Ovary (tissue), 3 donors: ENCODE measurements around the gene CXCR4.

Experiments used
- POLR2A ChIP-seq: fragments of 450-650 bp; IDR thresholded peaks from one replicate; pipeline ENCODE4 v1.6.1; 2017; ENCODE audit warnings: antibody characterized with exemption, mild to moderate bottlenecking, moderate library complexity
- TF ChIP-seq, protein P1 (sequence below), 3 donors: fragments of 450-650 bp in 2 of 3; fragments of 200-600 bp in 1 of 3; IDR thresholded peaks; one replicate each; pipeline versions ENCODE4 v1.5.1 to v1.8.0; 2016 to 2022; ENCODE audit warnings: antibody characterized with exemption in 3 of 3, mild to moderate bottlenecking in 1 of 3
- donor health status: DM: no; HTN: no; CAD: no.

DNA sequence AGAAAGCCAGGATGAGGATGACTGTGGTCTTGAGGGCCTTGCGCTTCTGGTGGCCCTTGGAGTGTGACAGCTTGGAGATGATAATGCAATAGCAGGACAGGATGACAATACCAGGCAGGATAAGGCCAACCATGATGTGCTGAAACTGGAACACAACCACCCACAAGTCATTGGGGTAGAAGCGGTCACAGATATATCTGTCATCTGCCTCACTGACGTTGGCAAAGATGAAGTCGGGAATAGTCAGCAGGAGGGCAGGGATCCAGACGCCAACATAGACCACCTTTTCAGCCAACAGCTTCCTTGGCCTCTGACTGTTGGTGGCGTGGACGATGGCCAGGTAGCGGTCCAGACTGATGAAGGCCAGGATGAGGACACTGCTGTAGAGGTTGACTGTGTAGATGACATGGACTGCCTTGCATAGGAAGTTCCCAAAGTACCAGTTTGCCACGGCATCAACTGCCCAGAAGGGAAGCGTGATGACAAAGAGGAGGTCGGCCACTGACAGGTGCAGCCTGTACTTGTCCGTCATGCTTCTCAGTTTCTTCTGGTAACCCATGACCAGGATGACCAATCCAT is 2.7 kb downstream of the CXCR4 start:
- TF ChIP-seq, protein P1, sequence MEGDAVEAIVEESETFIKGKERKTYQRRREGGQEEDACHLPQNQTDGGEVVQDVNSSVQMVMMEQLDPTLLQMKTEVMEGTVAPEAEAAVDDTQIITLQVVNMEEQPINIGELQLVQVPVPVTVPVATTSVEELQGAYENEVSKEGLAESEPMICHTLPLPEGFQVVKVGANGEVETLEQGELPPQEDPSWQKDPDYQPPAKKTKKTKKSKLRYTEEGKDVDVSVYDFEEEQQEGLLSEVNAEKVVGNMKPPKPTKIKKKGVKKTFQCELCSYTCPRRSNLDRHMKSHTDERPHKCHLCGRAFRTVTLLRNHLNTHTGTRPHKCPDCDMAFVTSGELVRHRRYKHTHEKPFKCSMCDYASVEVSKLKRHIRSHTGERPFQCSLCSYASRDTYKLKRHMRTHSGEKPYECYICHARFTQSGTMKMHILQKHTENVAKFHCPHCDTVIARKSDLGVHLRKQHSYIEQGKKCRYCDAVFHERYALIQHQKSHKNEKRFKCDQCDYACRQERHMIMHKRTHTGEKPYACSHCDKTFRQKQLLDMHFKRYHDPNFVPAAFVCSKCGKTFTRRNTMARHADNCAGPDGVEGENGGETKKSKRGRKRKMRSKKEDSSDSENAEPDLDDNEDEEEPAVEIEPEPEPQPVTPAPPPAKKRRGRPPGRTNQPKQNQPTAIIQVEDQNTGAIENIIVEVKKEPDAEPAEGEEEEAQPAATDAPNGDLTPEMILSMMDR (IDR thresholded peaks at IDR 0.05) = no peak
- TF ChIP-seq POLR2A = no peak
